ENCODE results near the gene DDX25.
"Not testable (repeated sequence)": the region's sequence is repeated elsewhere in the genome, so short reads cannot be mapped to it uniquely, and the experiment has no call there.

Gene DDX25

DNA sequence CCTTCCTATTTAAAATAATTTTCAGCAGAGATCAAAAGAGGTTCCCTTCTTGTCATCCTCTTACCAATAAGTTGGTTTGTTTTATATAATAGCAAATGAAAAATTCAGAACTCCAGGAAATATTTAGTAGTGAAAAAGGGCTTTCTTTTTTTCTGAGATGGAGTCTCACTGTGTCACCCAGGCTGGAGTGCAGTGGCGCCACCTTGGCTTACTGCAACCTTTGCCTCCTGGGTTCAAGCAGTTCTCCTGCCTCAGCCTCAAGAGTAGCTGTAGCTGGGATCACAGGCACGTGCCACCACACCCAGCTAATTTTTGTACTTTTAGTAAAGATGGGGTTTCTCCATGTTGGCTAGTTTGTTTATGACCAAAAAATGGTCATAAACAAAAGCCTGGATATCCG is 10.3 kb downstream of the DDX25 start:
- not testable (repeated sequence) for H3K27ac ChIP-seq
- TF ChIP-seq, protein P1, sequence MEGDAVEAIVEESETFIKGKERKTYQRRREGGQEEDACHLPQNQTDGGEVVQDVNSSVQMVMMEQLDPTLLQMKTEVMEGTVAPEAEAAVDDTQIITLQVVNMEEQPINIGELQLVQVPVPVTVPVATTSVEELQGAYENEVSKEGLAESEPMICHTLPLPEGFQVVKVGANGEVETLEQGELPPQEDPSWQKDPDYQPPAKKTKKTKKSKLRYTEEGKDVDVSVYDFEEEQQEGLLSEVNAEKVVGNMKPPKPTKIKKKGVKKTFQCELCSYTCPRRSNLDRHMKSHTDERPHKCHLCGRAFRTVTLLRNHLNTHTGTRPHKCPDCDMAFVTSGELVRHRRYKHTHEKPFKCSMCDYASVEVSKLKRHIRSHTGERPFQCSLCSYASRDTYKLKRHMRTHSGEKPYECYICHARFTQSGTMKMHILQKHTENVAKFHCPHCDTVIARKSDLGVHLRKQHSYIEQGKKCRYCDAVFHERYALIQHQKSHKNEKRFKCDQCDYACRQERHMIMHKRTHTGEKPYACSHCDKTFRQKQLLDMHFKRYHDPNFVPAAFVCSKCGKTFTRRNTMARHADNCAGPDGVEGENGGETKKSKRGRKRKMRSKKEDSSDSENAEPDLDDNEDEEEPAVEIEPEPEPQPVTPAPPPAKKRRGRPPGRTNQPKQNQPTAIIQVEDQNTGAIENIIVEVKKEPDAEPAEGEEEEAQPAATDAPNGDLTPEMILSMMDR (conservative IDR thresholded peaks at IDR 0.05), result 0 out of 2 replicates have a peak, but pooled peaks have one; percentile 8

DNA sequence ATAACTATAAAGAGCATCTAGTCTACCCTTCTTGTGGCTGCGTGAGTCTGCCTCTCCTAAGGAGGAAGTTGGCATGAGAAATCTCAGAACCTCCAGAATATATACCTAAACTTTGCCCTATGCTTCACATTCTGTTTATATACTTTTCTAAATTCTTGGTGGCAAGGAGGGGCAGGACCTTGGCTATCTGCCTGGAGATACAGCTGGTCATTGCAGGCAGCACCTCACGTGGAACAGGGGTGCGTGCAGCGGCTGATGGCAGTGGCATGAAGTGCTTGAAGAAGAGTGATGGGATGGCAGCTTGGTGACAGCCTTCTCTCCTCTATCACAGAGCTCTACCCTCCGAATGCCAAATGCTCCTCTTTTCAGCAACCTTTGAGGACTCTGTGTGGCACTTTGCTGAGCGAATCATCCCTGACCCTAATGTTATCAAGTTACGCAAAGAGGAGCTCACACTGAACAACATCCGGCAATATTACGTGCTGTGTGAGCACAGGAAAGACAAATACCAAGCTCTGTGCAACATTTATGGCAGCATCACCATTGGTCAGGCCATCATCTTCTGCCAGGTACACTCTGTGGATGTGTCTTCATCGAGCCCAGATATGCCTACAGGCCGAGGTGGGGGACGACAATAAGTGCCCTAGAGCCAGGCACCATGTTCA is 12.5 kb downstream of the DDX25 start:
- TF ChIP-seq ZFX (IDR thresholded peaks at IDR 0.05), result no peak
- TF ChIP-seq, protein P1 (conservative IDR thresholded peaks at IDR 0.05), result no peak
- no peak overlapping the region for H3K27ac ChIP-seq

DNA sequence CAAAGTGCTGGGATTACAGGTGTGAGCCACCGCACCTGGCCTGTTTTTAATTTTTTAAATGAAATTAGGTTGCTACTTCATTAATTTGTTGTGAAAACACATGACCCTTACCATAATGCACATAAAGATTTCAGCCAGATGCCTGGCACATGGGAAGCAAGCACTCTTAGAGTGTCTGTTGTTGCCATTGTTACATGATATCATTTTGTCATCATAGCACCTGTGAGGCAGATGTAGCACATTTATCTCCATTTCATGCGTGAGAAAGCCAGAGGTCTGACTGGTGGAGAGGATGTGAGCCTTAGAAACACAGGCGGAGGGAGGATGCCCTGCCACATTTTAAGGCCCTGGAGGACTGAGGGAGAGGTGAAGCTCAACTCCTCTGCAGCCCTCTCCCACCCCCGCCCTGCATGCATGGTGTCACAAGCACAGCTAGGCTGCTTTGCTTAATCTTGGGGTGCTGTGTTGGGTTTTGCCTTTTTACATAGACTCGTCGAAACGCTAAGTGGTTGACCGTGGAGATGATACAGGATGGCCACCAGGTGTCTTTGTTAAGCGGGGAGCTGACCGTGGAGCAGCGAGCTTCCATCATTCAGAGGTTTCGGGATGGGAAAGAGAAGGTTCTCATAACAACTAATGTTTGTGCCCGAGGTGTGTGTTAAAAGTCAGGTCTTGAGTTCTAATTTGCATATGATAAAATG is 14.0 kb downstream of the DDX25 start:
- H3K27ac ChIP-seq, result no peak overlapping the region
- TF ChIP-seq, protein P1 (conservative IDR thresholded peaks at IDR 0.05), result no peak; the same call in 1 of the 2 replicates
- no peak for TF ChIP-seq ZFX (IDR thresholded peaks at IDR 0.05)

DNA sequence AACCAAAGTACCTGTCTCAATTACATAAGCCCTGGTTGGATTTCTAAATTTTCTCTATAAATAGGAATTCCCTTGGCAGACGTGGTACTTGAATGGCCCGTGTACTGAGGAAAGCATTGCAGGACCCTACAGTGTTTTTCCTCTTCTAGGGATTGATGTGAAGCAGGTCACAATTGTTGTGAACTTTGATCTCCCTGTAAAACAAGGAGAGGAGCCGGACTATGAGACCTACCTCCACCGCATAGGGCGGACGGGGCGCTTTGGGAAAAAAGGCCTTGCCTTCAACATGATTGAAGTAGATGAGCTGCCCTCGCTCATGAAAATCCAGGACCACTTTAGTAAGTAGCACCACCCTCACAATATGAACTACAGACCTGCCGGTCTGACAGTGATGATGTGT is 16.7 kb downstream of the DDX25 start:
- TF ChIP-seq, protein P1 (conservative IDR thresholded peaks at IDR 0.05), result no peak
- no peak for TF ChIP-seq ZFX (IDR thresholded peaks at IDR 0.05)
- no peak overlapping the region for H3K27ac ChIP-seq

DNA sequence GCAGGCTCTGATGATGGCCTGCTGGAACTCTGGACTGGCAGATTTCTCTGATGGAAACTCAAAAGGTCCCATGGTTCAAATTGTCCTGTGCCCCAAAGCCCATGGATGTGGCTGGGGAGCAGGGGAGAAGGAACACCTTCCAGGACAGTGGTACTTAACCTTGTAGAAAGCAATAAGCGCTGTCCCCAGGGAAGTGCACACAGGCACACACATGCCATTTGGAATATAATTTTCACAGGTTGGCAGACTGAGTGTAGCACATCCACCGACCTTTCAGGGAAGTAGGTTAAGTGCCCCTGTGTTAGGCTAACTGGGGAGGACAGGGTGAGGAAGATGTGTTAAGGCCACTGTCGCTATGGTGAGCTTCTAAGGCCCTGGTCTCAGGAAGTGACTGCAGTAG is 17.8 kb downstream of the DDX25 start:
- TF ChIP-seq ZFX (IDR thresholded peaks at IDR 0.05), result no peak
- TF ChIP-seq, protein P1 (conservative IDR thresholded peaks at IDR 0.05), result no peak
- no peak overlapping the region for H3K27ac ChIP-seq

DNA sequence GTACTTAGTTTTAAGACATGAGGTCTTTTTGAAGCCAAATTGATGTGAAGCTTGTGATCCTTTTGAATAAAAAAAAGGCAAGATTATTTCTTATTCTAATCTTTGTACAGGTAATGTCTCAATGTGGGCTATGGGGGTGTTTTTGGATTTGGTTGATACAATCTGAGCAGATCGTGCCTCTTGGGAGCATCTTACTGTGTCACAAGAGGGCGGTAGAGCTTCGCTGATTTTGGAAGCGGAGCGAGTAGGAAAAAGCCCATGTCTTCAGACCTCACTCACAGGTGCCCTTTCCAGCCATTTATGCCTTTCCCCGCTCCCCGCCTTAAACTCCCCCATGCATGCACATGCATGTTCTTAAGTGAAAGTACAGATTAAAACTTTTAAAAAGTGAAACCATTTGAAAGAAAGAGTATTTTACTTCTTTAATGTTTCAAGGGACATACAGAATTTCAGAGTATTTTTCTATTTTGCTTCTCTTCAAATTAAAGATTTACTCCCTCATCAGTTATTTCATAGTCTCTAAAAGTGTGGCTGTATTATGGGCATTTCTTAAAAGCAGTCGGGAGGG is 18.8 kb downstream of the DDX25 start:
- TF ChIP-seq, protein P1 (conservative IDR thresholded peaks at IDR 0.05), result peak; percentile 93
- TF ChIP-seq ZFX (IDR thresholded peaks at IDR 0.05), result no peak
- no peak overlapping the region for H3K27ac ChIP-seq

DNA sequence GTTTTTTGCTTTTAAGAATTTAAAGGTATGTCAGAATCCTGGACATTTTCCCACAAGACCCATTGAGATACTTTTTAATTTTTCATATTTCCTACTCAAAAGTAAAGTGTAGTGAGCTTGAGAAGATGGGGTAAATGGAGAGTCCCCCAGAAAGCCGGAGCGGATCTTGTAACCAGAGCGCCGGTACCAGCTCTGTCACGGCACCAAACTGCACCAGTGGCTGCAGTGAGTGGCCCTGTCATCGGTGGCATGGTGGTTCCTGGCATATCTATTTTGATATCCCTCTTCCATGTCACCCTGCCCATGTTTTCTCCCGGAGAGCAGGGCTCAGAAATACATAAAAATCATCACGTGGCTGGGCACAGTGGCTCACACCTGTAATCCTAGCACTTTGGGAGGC is 19.3 kb downstream of the DDX25 start:
- TF ChIP-seq ZFX (IDR thresholded peaks at IDR 0.05), result no peak
- TF ChIP-seq, protein P1 (conservative IDR thresholded peaks at IDR 0.05), result no peak
- no peak overlapping the region for H3K27ac ChIP-seq
